Measurements from ENCODE around the gene IPPK.

DNA sequence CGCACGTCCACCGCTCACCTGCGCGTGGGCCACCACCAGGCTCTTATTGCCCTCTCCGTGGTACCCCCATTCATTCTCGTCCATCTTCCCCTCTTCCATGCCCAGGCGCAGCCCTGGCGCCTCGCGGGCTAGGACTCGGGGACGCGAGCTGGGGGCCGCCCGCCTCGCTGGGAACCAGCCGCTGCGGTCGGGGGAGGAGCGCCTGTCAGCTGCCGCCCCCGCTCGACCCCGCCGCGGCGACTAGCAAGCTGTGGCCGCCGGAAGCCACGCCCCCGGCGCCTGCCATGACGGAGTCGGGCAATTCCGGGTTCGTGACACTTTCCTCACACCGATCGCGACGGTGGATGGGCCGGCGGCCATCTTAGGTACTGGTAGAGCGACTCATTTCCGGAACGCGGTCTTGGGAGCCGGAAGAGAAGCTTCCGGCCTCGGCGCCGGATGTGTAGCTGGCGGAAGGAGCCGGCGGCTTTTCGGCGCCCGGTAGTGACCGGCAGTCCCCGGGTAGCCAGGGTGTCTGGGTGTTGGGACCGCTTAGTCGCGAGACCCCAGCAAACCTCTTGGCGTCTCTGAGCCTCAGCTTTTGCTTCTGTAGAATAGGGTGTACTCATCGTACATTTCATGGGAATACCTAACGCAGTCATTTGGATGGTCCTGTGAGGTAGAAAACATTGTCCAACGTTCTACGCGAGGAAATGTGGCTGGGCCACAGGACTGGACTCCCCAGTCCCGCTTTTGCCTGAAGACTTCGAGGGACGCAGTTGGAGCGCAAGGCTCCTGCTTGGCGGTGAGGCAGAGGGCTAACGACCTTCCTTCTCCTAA lies at the start of gene IPPK:
- TF ChIP-seq POLR2A (IDR thresholded peaks at IDR 0.05; ENCODE audit: low read depth, low read length), result peak; percentile 94
- peak; percentile 84 for TF ChIP-seq POLR2AphosphoS5 (IDR thresholded peaks at IDR 0.05; ENCODE audit: low read depth, low read length)
- TF ChIP-seq TAF1 (IDR thresholded peaks at IDR 0.05; ENCODE audit: borderline replicate concordance, low read depth, low read length), result peak; percentile 87

Measured in GM12892 (cell line).